NCI-H446 (cell line): ENCODE measurements around the gene ANKRD36B.
"Not testable (repeated sequence)": the region's sequence is repeated elsewhere in the genome, so short reads cannot be mapped to it uniquely, and the experiment has no call there.

Source experiments
- DNase-seq, 2 experiments: peaks; one replicate each; lab custom pipeline; 2025; lab: John Stamatoyannopoulos, UW

The ANKRD36B gene

GRCh38 chr2:97549058-97549457 is 40.6 kb downstream of the ANKRD36B start:
- DNase-seq, result not testable (repeated sequence)

- DNase-seq, result not testable (repeated sequence)
Measured at GRCh38 chr2:97548536-97548935, 41.1 kb downstream of the ANKRD36B start.

GRCh38 chr2:97546711-97547110 is 43.0 kb downstream of the ANKRD36B start:
- no peak for DNase-seq

GRCh38 chr2:97544911-97545310 is 44.8 kb downstream of the ANKRD36B start:
- DNase-seq, result not testable (repeated sequence)

- not testable (repeated sequence) for DNase-seq
Measured at GRCh38 chr2:97525904-97526303, 63.8 kb downstream of the ANKRD36B start.

GRCh38 chr2:97523816-97524215 is 65.9 kb downstream of the ANKRD36B start:
- not testable (repeated sequence) for DNase-seq

GRCh38 chr2:97522916-97523555 is 66.6 kb downstream of the ANKRD36B start:
- not testable (repeated sequence) for DNase-seq

GRCh38 chr2:97495651-97496050 is 94.0 kb downstream of the ANKRD36B start:
- not testable (repeated sequence) for DNase-seq

GRCh38 chr2:97490141-97490540 is 99.5 kb downstream of the ANKRD36B start:
- not testable (repeated sequence) for DNase-seq
